Mucosa of descending colon (tissue), 3 donors: Measurements from ENCODE around the gene PTMS. TPM values are rescaled to one million over a fixed set of nuclear protein-coding genes. Genes with fewer than 3 reads are reported as not detected.

Experiments
- ATAC-seq: fragments of 200-7000 bp; cut with Tn5 transposase; one replicate; pipeline ENCODE4 v1.9.1; 2020; ENCODE audit warnings: mild to moderate bottlenecking, moderate library complexity
- DNase-seq, 3 donors: peaks; one replicate each; pipeline ENCODE4 v3.0.0-alpha.2; 2020
- H3K36me3 ChIP-seq: fragments of 200-600 bp; one replicate; pipeline ENCODE4 v1.8.0; 2021; ENCODE audit warnings: low read depth, mild to moderate bottlenecking
- H3K4me1 ChIP-seq: fragments of 200-600 bp; one replicate; pipeline ENCODE4 v1.8.0; 2021; ENCODE audit warnings: low read depth, mild to moderate bottlenecking
- H3K4me3 ChIP-seq: fragments of 200-600 bp; one replicate; pipeline ENCODE4 v1.8.0; 2021; ENCODE audit warnings: mild to moderate bottlenecking
- H3K9me3 ChIP-seq: fragments of 200-600 bp; one replicate; pipeline ENCODE4 v1.8.0; 2021; ENCODE audit warnings: mild to moderate bottlenecking
- CTCF ChIP-seq: fragments of 200-600 bp; IDR thresholded peaks from one replicate; pipeline ENCODE4 v1.8.0; 2022; ENCODE audit warnings: antibody characterized with exemption, mild to moderate bottlenecking
- intact Hi-C, 2 donors: fragments of 100-400 bp; cut with DNase I in 1 of 2; cut with micrococcal nuclease in 1 of 2; formaldehyde crosslinking; loops; one replicate each; pipeline versions ENCODE4 v1.11.0 to v1.11.1; 2022; cut with DNase I, micrococcal nuclease
- total RNA-seq, 3 donors: library from RNA; stranded (reverse); fragmentation: NEBNext Ultra II Directional in 2 of 3; extraction: Animal tissue kit (Norgen Biotek cat#: 25700) in 2 of 3; gene quantifications; one replicate each; pipeline versions ENCODE4 v1.2.1 to v1.2.4, GENCODE V29; 2021 to 2023
- donor health status: DM: no; HTN: no; CAD: no; lungs with moderate emphysema.
- donor health status: DM: no; HTN: no; CAD: no.
- donor health status: DM: no; HTN: yes; CAD: no.

Gene PTMS
- total RNA-seq, 3 donors from 2014 or later: 116 to 549 (median 122) TPM

- Histone ChIP-seq H3K4me3 (no peak overlapping the region), H3K36me3 (no peaks in the 10 kb centered on the region), H3K9me3 (no peaks in the 10 kb centered on the region), H3K4me1 (no peaks in the 10 kb centered on the region)
- DNase-seq (no peak), ATAC-seq (no peak)
- intact Hi-C loops: no loop called here
- TF ChIP-seq CTCF: no peak
These were observed 20.4 kb downstream of the PTMS start for GRCh38 chr12:6786416-6787094.

DNA sequence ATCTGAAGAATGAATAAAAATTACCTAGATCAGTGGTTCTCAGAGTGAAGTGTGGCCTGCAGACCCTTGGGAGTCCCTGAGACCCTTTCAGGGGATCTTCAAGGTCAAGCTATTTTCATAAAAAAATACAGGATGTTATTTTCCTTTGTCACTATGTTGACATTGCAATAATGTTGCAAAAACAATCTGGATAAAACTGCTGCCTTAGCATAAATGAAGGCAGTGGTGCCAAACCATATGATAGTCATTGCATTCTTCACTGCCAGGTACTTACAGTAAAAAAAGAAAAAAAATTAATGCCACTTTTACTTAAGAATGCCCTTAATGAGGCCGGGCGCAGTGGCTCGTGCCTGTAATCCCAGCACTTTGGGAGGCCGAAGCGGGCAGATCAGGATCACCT, 21.1 kb downstream of the PTMS start:
- ATAC-seq (no peak), DNase-seq (no peak)
- Histone ChIP-seq H3K9me3 (no peaks in the 10 kb centered on the region), H3K4me1 (no peaks in the 10 kb centered on the region), H3K4me3 (no peak overlapping the region), H3K36me3 (no peaks in the 10 kb centered on the region)
- TF ChIP-seq CTCF: no peak
- intact Hi-C loops: no loop called here

GRCh38 chr12:6788972-6789924, 23.1 kb downstream of the PTMS start, which contains the start of gene CD4:
CD4 (plus strand) TSS chr12:6789528; CDS start chr12:6800139, 10,611 bp downstream.
- no peaks in the 10 kb centered on the region for H3K36me3 ChIP-seq
- H3K9me3 ChIP-seq: no peaks in the 10 kb centered on the region
- no peak within 1 kb of the TSS for H3K4me3 ChIP-seq
- H3K4me1 ChIP-seq: no peaks in the 10 kb centered on the region
- TF ChIP-seq CTCF: no peak
- intact Hi-C loops: no loop called here
- DNase-seq (peak; percentile 66 to 81 (median 68)), ATAC-seq (peak; percentile 75)

DNA sequence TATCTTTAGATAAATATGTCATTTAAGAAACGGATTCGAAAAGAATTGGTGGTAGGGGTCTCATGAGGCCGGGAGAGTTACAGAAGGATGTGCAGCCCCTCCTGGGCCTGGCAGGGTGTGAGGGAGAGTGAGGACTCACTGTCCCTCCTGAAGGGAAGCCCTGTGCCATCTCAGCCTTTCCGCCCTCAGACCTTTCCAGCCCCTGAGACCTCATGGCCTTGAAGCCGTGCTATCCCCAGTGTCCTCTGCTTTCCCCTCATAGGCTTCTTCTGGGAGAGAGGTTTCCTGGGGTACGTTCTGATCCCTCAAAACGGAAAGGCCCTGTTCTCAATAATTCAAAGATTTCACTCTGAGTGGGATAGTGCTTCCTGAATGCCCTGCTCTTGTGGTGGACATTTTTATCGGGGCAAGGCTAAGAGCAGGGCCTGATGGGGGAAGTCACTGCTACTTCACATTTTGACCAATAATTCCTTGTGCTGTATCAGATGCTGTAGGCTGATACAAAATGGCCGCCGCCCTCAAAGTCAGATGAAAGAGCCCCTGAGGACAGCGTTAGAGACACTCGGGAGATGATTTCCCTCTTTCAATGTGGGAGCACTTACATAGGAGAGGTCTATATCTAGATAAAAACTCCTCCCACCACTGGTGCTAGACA, 24.5 kb downstream of the PTMS start:
- Histone ChIP-seq H3K36me3 (no peaks in the 10 kb centered on the region), H3K9me3 (no peaks in the 10 kb centered on the region), H3K4me3 (no peak overlapping the region), H3K4me1 (no peaks in the 10 kb centered on the region)
- TF ChIP-seq CTCF: no peak
- intact Hi-C loops: no loop called here
- ATAC-seq (no peak), DNase-seq (no peak)

GRCh38 chr12:6791931-6792520, 25.9 kb downstream of the PTMS start:
- Histone ChIP-seq H3K4me1 (no peaks in the 10 kb centered on the region), H3K9me3 (no peaks in the 10 kb centered on the region), H3K36me3 (no peaks in the 10 kb centered on the region), H3K4me3 (no peak overlapping the region)
- intact Hi-C loops: no loop called here
- TF ChIP-seq CTCF: no peak
- no peak for ATAC-seq
- DNase-seq: no peak
